ENCODE results near the gene SATB2.

Gene SATB2

DNA sequence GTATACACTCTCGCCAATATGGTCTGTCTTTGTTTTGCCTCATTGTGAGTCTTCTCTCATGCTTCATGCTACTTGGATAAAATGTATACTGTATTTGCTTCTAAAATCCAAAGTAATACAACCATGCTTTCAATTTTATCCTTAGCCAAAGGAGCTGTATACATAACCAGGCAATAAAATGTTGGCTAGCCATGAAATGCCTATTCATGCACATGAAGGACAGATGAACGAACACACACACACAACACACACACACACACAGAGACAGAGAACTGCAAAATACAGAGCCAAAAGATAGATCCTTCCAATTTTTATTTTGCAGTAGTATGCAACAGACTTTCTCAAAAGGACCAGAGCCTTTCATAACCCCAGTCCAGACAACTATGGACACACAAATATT, 113.7 kb downstream of the SATB2 start:
- TF ChIP-seq CTCF (IDR thresholded peaks at IDR 0.05; ENCODE audit: low read depth, low read length), result no peak

DNA sequence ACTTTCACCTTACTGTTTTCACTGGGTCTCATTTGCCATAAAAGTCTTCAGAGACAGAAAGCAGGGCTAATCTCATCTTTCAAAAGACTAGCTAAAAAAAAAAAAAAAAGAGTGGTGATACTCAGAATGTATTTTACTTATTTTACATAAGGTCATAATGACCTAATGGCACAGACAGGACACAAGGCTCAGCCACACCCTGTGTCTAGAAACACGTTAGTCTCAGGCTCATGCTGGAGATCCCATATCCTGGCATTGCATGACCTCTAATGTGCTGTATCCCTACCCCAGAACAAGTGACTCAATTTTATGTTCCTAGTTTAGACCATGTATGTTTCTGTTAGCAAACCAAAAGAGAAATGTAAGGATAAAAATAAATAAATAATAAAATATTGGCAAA, 115.4 kb downstream of the SATB2 start:
- no peak overlapping the region for H3K4me3 ChIP-seq (ENCODE audit: low read depth, low read length)
- no peak for TF ChIP-seq CTCF (IDR thresholded peaks at IDR 0.05; ENCODE audit: low read depth, low read length)

More for the DNA sequence above, 113.7 kb downstream of the SATB2 start:
- H3K4me3 ChIP-seq (ENCODE audit: low read depth, low read length), result no peak overlapping the region

DNA sequence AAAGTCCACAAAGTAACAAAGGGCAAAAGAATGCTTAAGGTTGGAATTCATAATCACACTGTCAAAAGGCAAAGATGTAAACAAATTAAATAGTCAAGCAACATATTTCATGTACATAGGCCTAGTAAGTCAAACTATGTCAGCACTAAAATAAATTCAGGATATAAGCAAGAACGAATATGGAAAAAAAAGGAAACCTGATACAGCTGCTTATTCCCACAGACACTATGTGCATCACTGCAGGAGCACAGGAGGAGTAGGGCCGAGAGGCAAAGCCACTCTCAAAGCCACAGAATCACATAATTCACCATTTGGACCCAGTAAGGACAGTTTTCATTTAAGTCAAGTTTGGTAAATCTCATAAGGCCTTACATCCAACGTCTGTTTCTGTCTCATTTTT, 116.6 kb downstream of the SATB2 start:
- TF ChIP-seq CTCF (IDR thresholded peaks at IDR 0.05; ENCODE audit: low read depth, low read length), result no peak
- no peak overlapping the region for H3K4me3 ChIP-seq (ENCODE audit: low read depth, low read length)

GRCh38 chr2:199339891-199340605, 117.7 kb downstream of the SATB2 start:
- TF ChIP-seq CTCF (IDR thresholded peaks at IDR 0.05; ENCODE audit: low read depth, low read length), result no peak
- no peak overlapping the region for H3K4me3 ChIP-seq (ENCODE audit: low read depth, low read length)

GRCh38 chr2:199336546-199336945, 121.2 kb downstream of the SATB2 start:
- H3K4me3 ChIP-seq (ENCODE audit: low read depth, low read length), result no peak overlapping the region
- TF ChIP-seq CTCF (IDR thresholded peaks at IDR 0.05; ENCODE audit: low read depth, low read length), result no peak

DNA sequence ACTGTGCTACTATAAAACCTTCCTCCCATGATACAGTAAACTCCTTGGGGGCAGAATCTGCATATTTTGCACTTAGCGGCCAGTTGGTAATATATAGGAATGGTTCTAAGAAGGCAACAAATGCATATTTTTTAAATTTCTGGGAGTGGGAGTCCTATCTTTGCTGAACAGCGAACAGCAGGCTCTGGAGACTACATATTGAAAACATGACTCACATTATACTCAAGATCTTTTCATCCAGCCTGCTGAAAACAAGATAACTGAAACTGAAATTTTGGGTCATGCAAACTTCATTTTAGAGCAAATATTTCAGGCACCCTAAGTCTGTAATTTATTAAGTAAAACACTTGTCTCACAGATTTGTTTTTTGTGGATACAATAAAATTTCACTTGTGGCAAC, 122.2 kb downstream of the SATB2 start:
- TF ChIP-seq CTCF (IDR thresholded peaks at IDR 0.05; ENCODE audit: low read depth, low read length), result no peak
- H3K4me3 ChIP-seq (ENCODE audit: low read depth, low read length), result no peak overlapping the region

DNA sequence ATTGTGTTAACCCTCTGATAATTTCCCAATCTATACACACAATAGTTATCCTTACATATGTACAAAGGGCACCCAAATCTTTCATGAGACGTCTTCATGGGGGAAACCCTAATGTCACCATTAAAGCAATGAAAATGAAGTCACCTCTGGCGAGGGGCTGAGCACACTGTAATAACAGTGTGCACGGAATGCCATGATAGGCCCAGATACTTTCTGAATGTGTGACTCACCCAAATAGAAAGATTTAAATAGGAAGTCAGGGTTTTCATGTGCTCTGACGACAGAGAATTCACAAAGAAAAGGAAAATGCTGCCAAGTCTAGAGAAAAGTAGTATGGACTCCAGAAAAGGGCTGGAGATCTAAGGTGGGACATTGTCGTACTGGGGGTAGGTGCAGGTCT, 128.3 kb downstream of the SATB2 start:
- H3K4me3 ChIP-seq (ENCODE audit: low read depth, low read length), result no peak overlapping the region

More for the DNA sequence above, 128.3 kb downstream of the SATB2 start:
- TF ChIP-seq CTCF (IDR thresholded peaks at IDR 0.05; ENCODE audit: low read depth, low read length), result no peak

All from WI38 (cell line).